ENCODE data around the gene TH.

GRCh38 chr11:2136209-2136951, 35.2 kb downstream of the TH start:
- no peak for TF ChIP-seq POLR2A (IDR thresholded peaks at IDR 0.05)
- TF ChIP-seq CTCF (IDR thresholded peaks at IDR 0.05): no peak
